ENCODE data around the gene RAB44.

The RAB44 gene

DNA sequence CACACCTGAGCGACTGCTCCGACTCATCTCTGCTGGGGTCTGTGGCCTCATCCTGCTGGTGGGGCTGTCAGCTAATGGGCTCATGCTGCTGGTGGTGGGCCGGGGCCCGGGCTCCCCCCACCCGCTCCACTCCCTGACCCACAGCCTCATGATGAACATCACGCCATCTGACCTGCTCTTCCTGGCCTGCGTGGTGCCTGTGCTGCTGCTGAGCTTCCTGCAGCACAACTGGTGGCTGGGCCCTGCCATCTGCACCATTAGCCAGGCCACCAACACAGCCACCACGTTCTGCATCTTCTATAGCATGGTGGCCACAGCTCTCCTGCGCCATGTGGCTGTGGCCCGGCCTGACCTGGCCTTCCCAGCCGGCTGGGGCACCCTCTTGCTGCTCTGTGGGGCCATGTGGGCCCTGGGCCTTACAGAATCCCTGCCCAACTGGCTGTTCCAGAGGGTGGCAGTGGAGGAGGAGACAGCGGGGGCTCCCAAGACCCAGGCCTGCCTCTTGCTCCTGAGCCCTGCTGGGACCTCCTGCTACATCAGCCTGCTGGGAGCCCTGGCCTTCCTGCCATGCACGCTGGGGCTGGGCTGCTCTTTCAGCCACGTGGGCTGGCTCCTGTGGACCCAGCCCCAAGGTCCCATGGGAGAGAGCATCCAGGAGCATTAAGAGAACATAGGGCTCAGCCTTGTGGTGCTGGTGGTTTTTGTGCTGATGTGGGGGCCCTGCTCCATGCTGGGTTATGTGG is 39.6 kb downstream of the RAB44 start:
- Mint-ChIP-seq H3K36me3 (ENCODE audit: low read depth) (no peaks in the 10 kb centered on the region), H3K27ac (no peak overlapping the region), H3K9me3 (no peaks in the 10 kb centered on the region), H3K27me3 (no peaks in the 10 kb centered on the region), H3K4me3 (no peak overlapping the region), H3K4me1 (peaks cover 19% of the 10 kb centered on the region)
- ATAC-seq, result no peak
- DNase-seq, result no peak

DNA sequence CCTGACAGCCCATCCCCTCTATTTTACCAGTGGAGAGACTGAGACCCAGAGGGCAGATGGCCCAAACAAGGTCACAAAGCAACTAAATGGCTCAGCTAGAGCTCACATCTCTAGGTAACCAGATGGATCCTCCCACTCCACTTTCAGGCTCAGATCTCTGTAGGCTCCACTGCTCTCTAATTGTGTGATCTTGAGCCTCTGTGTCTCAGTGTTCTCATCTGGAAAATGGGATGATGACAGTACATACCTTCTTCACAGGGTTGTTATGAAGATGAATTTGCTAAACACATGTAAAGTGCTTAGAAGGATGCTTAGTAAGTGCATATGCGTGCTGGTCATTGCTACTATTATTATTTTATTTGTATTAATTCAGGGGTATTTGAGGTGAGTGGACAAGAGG is 40.5 kb downstream of the RAB44 start:
- Mint-ChIP-seq H3K9me3 (no peaks in the 10 kb centered on the region), H3K27ac (no peak overlapping the region), H3K4me1 (peaks cover 19% of the 10 kb centered on the region), H3K36me3 (ENCODE audit: low read depth) (no peaks in the 10 kb centered on the region), H3K4me3 (no peak overlapping the region), H3K27me3 (no peaks in the 10 kb centered on the region)
- ATAC-seq (no peak), DNase-seq (no peak)

DNA sequence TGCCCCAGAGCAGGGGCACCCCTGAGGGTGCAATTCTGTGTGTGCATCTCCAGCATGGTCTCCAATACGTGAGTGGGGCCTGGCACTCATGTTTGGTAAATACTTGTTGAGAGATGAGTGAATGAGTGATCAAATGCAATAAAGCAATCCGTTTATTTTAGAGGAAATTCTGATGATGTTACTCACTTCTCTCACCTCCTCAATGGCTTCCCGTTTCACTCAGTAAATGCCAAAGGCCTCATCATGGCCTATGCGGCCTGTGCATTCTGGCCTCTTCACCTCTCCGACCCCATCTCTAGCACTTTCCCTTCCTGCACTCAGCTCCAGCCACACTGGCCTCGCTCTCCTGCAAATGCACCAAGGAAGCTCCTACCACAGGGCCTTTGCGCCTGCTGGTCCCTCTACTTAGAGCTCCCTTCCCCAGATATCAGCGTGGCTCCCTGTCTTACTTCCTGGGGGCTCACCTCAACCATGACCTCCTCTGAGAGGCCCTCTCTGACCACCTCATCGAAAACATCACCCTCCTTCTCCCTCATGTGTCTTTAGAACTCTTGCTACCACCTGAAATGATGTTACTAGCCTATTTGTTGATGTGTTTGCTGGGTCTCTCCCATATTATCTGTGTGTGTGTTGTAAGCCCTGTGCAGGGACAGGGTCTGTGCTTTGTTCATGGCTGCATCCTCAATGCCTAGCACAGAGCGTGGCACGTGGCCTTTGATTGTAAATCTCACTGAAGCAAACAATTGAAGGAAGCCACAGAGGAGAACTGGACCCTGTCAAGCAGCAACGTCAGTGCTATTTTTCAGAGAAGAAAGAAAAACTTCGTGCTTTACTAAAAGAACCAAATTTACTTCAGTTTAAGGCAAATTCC is 42.6 kb downstream of the RAB44 start:
- no peak overlapping the region for H3K27ac Mint-ChIP-seq
- ATAC-seq (no peak), DNase-seq (no peak)
- no peak overlapping the region for H3K4me3 Mint-ChIP-seq
- H3K4me1 Mint-ChIP-seq, result peaks cover 11% of the 10 kb centered on the region
- no peaks in the 10 kb centered on the region for H3K9me3 Mint-ChIP-seq
- H3K36me3 Mint-ChIP-seq (ENCODE audit: low read depth), result no peaks in the 10 kb centered on the region
- H3K27me3 Mint-ChIP-seq, result no peaks in the 10 kb centered on the region

DNA sequence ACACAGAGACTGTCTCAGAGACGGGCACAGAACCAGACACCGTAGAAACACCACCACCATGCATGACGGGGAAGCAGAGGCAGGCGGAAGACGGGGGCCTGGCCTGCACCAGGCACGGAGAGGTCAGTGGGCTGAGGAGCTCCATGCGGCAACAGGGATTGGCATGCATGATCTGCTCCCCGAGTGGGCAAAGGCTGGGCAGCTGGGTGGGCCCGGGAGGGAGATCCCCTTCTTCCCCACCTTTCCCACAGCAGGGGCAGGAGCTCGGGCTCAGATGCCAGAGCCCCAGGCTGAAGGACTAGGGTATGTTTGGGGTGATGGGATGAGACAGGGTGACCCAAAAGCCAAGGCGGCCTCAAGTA is 43.2 kb downstream of the RAB44 start:
- Mint-ChIP-seq H3K4me1 (peaks cover 10% of the 10 kb centered on the region), H3K27ac (no peak overlapping the region), H3K9me3 (no peaks in the 10 kb centered on the region), H3K4me3 (no peak overlapping the region), H3K36me3 (ENCODE audit: low read depth) (no peaks in the 10 kb centered on the region), H3K27me3 (no peaks in the 10 kb centered on the region)
- ATAC-seq (no peak), DNase-seq (no peak)

DNA sequence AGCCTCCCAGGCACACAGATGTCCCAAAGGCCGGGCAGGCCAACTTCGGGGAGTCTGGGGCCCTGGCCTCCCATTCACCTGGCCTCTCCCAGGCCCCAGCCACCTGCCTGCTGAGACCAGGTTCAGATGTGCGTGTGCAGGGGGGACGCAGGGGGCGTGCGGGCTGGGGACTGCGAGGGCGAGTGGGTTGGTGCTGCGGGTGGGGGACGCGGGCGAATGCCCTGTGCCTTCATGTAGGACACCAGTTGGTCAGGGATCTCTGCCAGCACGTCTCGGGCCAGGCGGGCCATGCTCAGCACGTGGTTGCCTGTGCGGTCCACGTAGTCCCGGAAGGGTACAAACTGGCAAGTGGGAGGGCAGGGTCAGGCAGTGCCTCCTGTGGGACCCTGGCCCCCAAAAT is 44.5 kb downstream of the RAB44 start:
- Mint-ChIP-seq H3K4me1 (peaks cover 10% of the 10 kb centered on the region), H3K9me3 (no peaks in the 10 kb centered on the region), H3K4me3 (no peak overlapping the region), H3K36me3 (ENCODE audit: low read depth) (no peaks in the 10 kb centered on the region), H3K27ac (no peak overlapping the region), H3K27me3 (no peaks in the 10 kb centered on the region)
- DNase-seq (no peak), ATAC-seq (no peak)

DNA sequence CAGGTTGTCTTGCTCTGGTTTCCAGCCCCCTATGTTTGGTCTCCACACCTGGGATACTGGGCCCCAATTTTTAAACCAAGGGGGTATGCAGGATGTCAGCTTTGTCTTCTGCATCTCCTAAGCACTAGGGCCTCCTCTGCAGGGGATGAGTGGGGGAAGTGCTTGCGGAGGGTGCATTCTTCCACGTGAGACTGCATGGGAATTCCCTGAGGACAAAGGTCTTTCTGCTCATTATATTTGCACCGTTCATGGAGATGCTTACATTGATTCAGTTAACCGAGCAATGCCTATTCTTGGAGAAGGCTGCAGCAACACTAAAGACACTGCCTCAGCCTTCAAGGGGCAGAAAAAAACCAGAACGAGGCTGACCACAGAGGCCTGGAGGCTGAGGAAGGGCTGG is 45.4 kb downstream of the RAB44 start:
- DNase-seq (no peak), ATAC-seq (no peak)
- Mint-ChIP-seq H3K36me3 (ENCODE audit: low read depth) (no peaks in the 10 kb centered on the region), H3K9me3 (no peaks in the 10 kb centered on the region), H3K27me3 (no peaks in the 10 kb centered on the region), H3K27ac (no peak overlapping the region), H3K4me3 (no peak overlapping the region), H3K4me1 (peaks cover 10% of the 10 kb centered on the region)

DNA sequence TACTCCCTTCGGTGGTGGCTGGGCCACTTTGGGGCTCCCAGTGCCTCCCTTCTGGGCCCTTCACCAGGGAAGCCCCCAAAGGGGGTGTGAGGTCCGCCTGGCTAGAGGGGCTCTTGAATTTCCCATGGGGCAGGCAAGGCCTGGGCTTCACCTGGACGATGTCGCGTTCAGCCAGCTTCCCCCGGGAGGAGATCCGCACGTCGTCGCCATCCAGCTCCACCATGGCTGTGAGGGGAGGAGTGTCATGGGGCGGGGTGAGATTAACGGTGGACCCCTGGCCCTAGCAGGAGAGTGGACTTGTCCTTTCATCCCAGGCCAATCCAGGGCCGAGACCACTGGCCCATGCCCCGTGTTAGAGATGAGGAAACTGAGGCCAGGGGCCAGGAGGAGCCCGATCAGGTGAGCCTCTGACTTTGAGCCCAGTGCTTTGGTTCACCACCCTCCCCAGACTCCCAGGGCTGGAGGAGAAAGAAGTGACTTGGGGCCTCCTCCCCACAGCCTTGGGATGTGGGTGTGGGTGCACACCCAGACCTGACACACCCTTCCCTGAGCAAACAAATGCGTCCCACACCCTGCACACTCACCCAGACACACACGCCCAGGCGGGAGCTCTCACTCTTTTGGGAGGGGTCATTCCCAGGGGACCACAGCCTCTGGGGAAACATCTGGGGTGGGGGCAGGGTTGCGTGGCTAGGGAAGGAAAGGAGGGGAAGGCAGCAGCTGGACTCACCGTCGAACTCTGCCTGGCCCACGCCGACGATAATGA is 46.1 kb downstream of the RAB44 start:
- ATAC-seq, result no peak
- Mint-ChIP-seq H3K9me3 (no peaks in the 10 kb centered on the region), H3K36me3 (ENCODE audit: low read depth) (no peaks in the 10 kb centered on the region), H3K4me3 (no peak overlapping the region), H3K4me1 (peaks cover 10% of the 10 kb centered on the region), H3K27me3 (no peaks in the 10 kb centered on the region), H3K27ac (no peak overlapping the region)
- DNase-seq, result no peak

DNA sequence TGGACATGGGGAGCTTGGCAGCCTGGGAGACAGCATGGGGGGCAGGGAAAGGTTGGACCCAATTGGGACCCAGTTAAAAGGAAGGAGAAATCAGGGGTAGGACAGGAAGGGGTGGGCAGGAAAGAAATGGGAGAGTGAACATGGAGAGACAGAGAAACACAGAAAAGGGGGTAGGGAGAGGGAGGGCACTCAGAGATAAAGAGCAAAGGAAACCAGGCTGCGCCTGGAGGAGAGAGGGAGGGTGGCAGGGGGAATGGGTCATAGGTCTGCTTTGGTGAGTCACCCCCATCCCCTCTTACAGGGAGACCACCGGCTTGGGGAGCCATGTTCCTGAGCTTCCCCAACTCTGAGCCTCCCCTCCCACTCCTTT is 46.7 kb downstream of the RAB44 start:
- no peaks in the 10 kb centered on the region for H3K27me3 Mint-ChIP-seq
- DNase-seq, result no peak
- H3K27ac Mint-ChIP-seq, result peak overlapping the region; percentile 11
- H3K9me3 Mint-ChIP-seq, result peaks cover 3% of the 10 kb centered on the region
- peaks cover 1% of the 10 kb centered on the region for H3K36me3 Mint-ChIP-seq (ENCODE audit: low read depth)
- peaks cover 10% of the 10 kb centered on the region for H3K4me1 Mint-ChIP-seq
- no peak for ATAC-seq
- H3K4me3 Mint-ChIP-seq, result no peak overlapping the region

DNA sequence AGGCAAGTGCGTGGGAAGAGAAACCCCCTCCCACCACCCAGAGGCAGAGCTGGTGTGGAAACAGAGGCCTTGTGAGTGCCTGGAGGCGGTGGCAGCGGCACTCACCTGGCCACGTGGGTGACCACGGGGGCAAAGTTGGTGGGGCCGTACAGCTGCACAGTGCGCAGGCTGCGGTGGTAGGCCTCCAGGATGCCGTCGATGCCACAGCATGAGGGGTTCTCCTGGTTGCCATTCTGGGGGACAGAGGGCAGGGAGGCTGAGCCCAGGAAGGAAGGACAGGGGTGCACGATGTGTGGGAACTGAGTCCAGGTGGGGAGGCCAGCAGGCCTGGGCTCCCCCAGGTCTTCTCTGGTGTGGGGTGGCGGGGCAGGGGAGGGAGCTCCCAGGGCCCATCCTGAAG is 47.7 kb downstream of the RAB44 start:
- Mint-ChIP-seq H3K9me3 (peaks cover 4% of the 10 kb centered on the region), H3K27ac (no peak overlapping the region), H3K36me3 (ENCODE audit: low read depth) (peaks cover 1% of the 10 kb centered on the region), H3K4me1 (peaks cover 7% of the 10 kb centered on the region), H3K4me3 (no peak overlapping the region), H3K27me3 (no peaks in the 10 kb centered on the region)
- DNase-seq, result no peak
- no peak for ATAC-seq

DNA sequence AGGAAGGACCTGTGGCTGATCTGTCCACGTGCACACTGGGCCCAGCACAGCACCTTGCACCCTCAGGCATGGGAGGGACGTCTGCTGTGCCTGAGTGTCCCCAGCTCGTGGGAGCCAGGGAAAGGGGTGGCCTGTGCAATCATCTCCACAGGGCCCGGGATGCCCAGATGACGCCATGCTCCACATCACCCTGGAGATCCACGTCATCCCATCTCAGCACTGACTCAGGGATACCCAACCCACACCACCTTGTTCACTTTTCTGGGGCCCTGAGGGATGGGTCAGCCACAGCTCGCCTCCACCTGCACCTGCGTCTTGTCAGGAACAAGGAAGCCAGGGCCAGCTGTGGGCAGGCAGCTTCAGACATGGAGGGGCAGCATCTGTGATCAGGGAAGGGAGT is 48.2 kb downstream of the RAB44 start:
- H3K4me1 Mint-ChIP-seq, result peaks cover 6% of the 10 kb centered on the region
- no peak overlapping the region for H3K27ac Mint-ChIP-seq
- ATAC-seq (no peak), DNase-seq (no peak)
- peaks cover 4% of the 10 kb centered on the region for H3K9me3 Mint-ChIP-seq
- H3K4me3 Mint-ChIP-seq, result no peak overlapping the region
- peaks cover 1% of the 10 kb centered on the region for H3K36me3 Mint-ChIP-seq (ENCODE audit: low read depth)
- no peaks in the 10 kb centered on the region for H3K27me3 Mint-ChIP-seq

DNA sequence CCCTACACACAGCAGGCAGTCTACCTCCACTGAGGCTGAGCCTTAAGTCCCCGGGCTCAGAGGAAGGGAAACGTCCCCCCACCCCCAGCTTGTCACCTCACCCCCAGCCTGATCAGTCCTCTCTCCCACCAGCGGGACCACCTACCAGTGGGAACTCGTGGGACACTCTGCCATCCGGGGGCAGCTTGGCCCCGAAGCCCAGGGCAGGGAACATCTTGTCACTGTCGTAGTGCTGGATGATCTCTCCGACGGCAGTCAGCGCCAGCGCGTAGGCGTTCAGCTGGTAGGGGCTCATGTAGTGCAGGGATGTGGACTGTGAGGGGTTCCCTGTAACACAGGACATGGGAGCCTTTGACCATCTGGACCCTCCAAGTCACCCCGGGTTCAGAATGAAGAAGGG is 48.6 kb downstream of the RAB44 start:
- DNase-seq (no peak), ATAC-seq (no peak)
- H3K4me1 Mint-ChIP-seq, result peaks cover 7% of the 10 kb centered on the region
- H3K9me3 Mint-ChIP-seq, result peaks cover 4% of the 10 kb centered on the region
- no peaks in the 10 kb centered on the region for H3K27me3 Mint-ChIP-seq
- H3K4me3 Mint-ChIP-seq, result no peak overlapping the region
- H3K27ac Mint-ChIP-seq, result no peak overlapping the region
- H3K36me3 Mint-ChIP-seq (ENCODE audit: low read depth), result peaks cover 1% of the 10 kb centered on the region

DNA sequence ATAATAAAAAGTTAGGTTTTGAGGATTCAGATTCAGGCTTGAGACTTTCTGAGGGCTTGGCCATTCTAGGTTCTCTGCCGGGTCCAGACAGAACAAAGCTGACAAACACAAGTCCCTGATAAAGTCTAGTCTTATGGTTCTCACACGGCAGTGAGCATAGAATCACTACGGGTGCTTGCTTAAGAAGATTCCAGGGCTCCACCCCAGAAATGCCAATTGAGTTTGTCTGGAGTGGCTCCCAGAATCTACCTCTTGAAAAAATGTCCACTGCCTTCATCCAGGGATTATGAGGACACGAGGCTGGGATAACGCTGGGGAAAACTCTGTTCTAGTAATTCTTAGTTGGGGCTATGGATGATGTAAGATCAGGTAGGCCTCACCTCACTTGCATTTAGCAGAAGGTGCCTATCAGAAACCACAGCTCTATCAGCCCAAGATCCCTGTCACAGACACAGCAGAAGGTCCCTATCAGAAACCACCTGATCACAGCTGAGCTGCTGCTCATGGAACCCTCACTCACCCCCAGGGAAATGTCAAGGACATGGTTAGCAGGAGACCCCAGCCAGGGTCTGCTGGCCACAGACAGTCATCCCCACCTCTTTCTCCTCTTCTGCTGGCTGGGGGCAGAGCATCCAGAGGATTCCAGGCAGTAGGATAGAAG is 52.3 kb downstream of the RAB44 start:
- H3K27ac Mint-ChIP-seq, result no peak overlapping the region
- H3K27me3 Mint-ChIP-seq, result no peaks in the 10 kb centered on the region
- H3K36me3 Mint-ChIP-seq (ENCODE audit: low read depth), result peaks cover 1% of the 10 kb centered on the region
- no peak for DNase-seq
- no peak overlapping the region for H3K4me3 Mint-ChIP-seq
- H3K4me1 Mint-ChIP-seq, result peaks cover 35% of the 10 kb centered on the region
- no peak for ATAC-seq
- peaks cover 4% of the 10 kb centered on the region for H3K9me3 Mint-ChIP-seq

DNA sequence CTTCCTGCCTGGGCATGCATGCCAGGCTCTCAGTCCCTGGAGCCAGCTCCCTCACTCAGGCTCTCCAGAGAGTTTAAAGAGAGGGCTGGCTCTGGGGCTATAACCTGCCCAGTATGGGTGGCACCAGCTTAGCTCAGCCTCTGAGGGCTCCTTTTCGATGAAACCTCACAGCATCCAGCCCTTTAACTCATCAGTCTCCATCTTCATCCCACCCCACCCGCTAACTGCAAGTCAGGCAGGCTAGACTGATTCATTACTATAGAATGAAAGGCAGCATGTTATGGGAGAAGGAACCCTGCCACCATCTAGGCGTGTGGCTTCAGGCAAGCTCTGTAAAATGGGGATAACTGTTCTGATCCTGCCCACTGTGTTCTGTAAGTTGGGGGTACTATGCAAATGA is 53.5 kb downstream of the RAB44 start:
- Mint-ChIP-seq H3K27me3 (no peaks in the 10 kb centered on the region), H3K36me3 (ENCODE audit: low read depth) (peaks cover 1% of the 10 kb centered on the region), H3K4me3 (no peak overlapping the region), H3K9me3 (peaks cover 4% of the 10 kb centered on the region), H3K27ac (no peak overlapping the region), H3K4me1 (peaks cover 46% of the 10 kb centered on the region)
- ATAC-seq, result no peak
- DNase-seq, result no peak

DNA sequence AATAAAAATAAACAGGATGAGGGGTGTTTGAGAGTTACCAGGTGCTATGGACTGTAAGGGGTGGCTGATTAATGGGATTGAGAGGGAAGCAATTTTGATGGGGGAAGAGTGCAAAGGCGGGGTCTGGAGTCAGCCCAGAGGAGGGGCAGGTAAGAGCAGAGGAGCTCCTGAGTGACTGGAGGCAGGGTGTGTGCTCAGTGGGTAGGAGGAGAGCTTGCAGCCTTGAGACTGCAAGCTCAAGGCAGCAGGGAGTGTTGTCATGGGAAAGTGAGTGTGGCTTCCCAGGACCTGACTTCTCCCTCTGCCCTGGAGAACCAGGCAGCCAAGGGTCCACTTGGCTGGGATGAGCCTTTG is 54.2 kb downstream of the RAB44 start:
- peaks cover 53% of the 10 kb centered on the region for H3K4me1 Mint-ChIP-seq
- no peak for DNase-seq
- peaks cover 1% of the 10 kb centered on the region for H3K36me3 Mint-ChIP-seq (ENCODE audit: low read depth)
- H3K4me3 Mint-ChIP-seq, result no peak overlapping the region
- H3K27ac Mint-ChIP-seq, result peak overlapping the region; percentile 52
- H3K27me3 Mint-ChIP-seq, result no peaks in the 10 kb centered on the region
- peaks cover 4% of the 10 kb centered on the region for H3K9me3 Mint-ChIP-seq
- ATAC-seq, result no peak
